Colonic mucosa (tissue), 4 donors: Measurements from ENCODE around the gene TSTD2. TPM values are rescaled to one million over a fixed set of nuclear protein-coding genes. Genes with fewer than 3 reads are reported as not detected.

ENCODE experiments used
- DNase-seq: peaks from one replicate; pipeline ENCODE4 v3.0.0-alpha.2; 2020
- H3K27ac ChIP-seq: fragments of 200-600 bp; one replicate; pipeline ENCODE4 v1.8.0; 2021
- H3K27me3 ChIP-seq: fragments of 200-600 bp; one replicate; pipeline ENCODE4 v1.8.0; 2021
- H3K36me3 ChIP-seq: fragments of 200-600 bp; one replicate; pipeline ENCODE4 v1.8.0; 2021
- H3K4me1 ChIP-seq: fragments of 200-600 bp; one replicate; pipeline ENCODE4 v1.8.0; 2021; ENCODE audit warnings: mild to moderate bottlenecking
- H3K4me3 ChIP-seq: fragments of 200-600 bp; one replicate; pipeline ENCODE4 v1.8.0; 2021
- H3K9ac ChIP-seq, 2 donors: one replicate each; pipeline ENCODE4 v1.7.0; 2013; ENCODE audit warnings: control low read depth in 2 of 2, low read depth in 2 of 2, low read length in 2 of 2
- H3K9me3 ChIP-seq: fragments of 200-600 bp; one replicate; pipeline ENCODE4 v1.8.0; 2021
- CTCF ChIP-seq: fragments of 200-600 bp; IDR thresholded peaks from one replicate; pipeline ENCODE4 v1.8.0; 2022; ENCODE audit warnings: antibody characterized with exemption, mild to moderate bottlenecking
- intact Hi-C: fragments of 100-400 bp; cut with DNase I; formaldehyde crosslinking; loops from one replicate; pipeline ENCODE4 v1.14.1; 2022
- total RNA-seq, 2 donors: library from RNA; stranded (reverse); fragmentation: NEBNext Ultra II Directional in 1 of 2; extraction: Animal tissue kit (Norgen Biotek cat#: 25700) in 1 of 2; gene quantifications; one replicate each; pipeline ENCODE4 v1.2.1, GENCODE V29; 2021
- donor health status: healthy.
- donor health status: DM: no; HTN: no; CAD: no.
- donor health status: DM: no; HTN: no; CAD: no.

The TSTD2 gene
- total RNA-seq, 2 donors from 2014 or later = 14.7 to 17.5 TPM

GRCh38 chr9:97565262-97565661, 67.9 kb downstream of the TSTD2 start:
- no peak for DNase-seq
- H3K27me3 ChIP-seq = no peaks in the 10 kb centered on the region
- TF ChIP-seq CTCF = no peak
- H3K36me3 ChIP-seq = no peaks in the 10 kb centered on the region
- no peak overlapping the region for H3K27ac ChIP-seq
- H3K4me3 ChIP-seq = no peak overlapping the region
- no peak overlapping the region for H3K9ac ChIP-seq
- intact Hi-C loops = no loop called here
- H3K9me3 ChIP-seq = no peaks in the 10 kb centered on the region
- no peaks in the 10 kb centered on the region for H3K4me1 ChIP-seq

- TF ChIP-seq CTCF = no peak
- no peaks in the 10 kb centered on the region for H3K36me3 ChIP-seq
- DNase-seq = peak; percentile 48
- H3K9ac ChIP-seq = peak overlapping the region in 1 of 2 donors; percentile 7
- H3K4me1 ChIP-seq = no peaks in the 10 kb centered on the region
- intact Hi-C loops = no loop called here
- no peaks in the 10 kb centered on the region for H3K27me3 ChIP-seq
- H3K27ac ChIP-seq = no peak overlapping the region
- H3K9me3 ChIP-seq = no peaks in the 10 kb centered on the region
- H3K4me3 ChIP-seq = no peak overlapping the region
Measured at GRCh38 chr9:97564291-97565175, 68.6 kb downstream of the TSTD2 start.

GRCh38 chr9:97563458-97564135, 69.6 kb downstream of the TSTD2 start:
- no peaks in the 10 kb centered on the region for H3K27me3 ChIP-seq
- no peak overlapping the region for H3K4me3 ChIP-seq
- H3K36me3 ChIP-seq = no peaks in the 10 kb centered on the region
- H3K4me1 ChIP-seq = no peaks in the 10 kb centered on the region
- H3K27ac ChIP-seq = no peak overlapping the region
- intact Hi-C loops = no loop called here
- no peaks in the 10 kb centered on the region for H3K9me3 ChIP-seq
- H3K9ac ChIP-seq = no peak overlapping the region
- DNase-seq = peak; percentile 16
- no peak for TF ChIP-seq CTCF

- H3K4me3 ChIP-seq = no peak overlapping the region
- no peaks in the 10 kb centered on the region for H3K27me3 ChIP-seq
- TF ChIP-seq CTCF = no peak
- no peak overlapping the region for H3K27ac ChIP-seq
- no peaks in the 10 kb centered on the region for H3K9me3 ChIP-seq
- peak; percentile 15 for DNase-seq
- no peaks in the 10 kb centered on the region for H3K4me1 ChIP-seq
- intact Hi-C loops = no loop called here
- H3K9ac ChIP-seq = no peak overlapping the region
- no peaks in the 10 kb centered on the region for H3K36me3 ChIP-seq
Measured at GRCh38 chr9:97562542-97562941, 70.6 kb downstream of the TSTD2 start.

- Histone ChIP-seq H3K27ac (no peak overlapping the region), H3K4me1 (no peaks in the 10 kb centered on the region), H3K9ac (no peak overlapping the region), H3K36me3 (no peaks in the 10 kb centered on the region), H3K9me3 (no peaks in the 10 kb centered on the region), H3K27me3 (no peaks in the 10 kb centered on the region), H3K4me3 (no peak overlapping the region)
- DNase-seq = no peak
- intact Hi-C loops = no loop called here
- no peak for TF ChIP-seq CTCF
Measured at GRCh38 chr9:97561501-97561900, 71.7 kb downstream of the TSTD2 start.
